HepG2 (cell line): Measurements from ENCODE around the gene NR2F1. TPM values are rescaled to one million over a fixed set of nuclear protein-coding genes. Genes with fewer than 3 reads are reported as not detected.
A peak's percentile ranks its signal among the peaks of the same experiment; 100 is the strongest.

Source experiments
- AGO2 ChIP-seq: fragments of 200-400 bp; formaldehyde crosslinking; optimal IDR thresholded peaks from 2 replicates; pipeline ENCODE3; 2017; ENCODE audit warnings: mild to moderate bottlenecking, low read depth, low read length, moderate library complexity
- ATF4 ChIP-seq, 2 experiments: fragments of 450-650 bp in 1 of 2; sonication (generic) in 1 of 2; formaldehyde crosslinking; IDR thresholded peaks; 2 replicates each; pipeline versions ENCODE4 v1.5.0 to v1.8.0; 2020 to 2022; ENCODE audit warnings: mild to moderate bottlenecking in 1 of 2, missing genetic modification reagents in 1 of 2
- BRD4 ChIP-seq: sonication (generic); formaldehyde crosslinking; IDR thresholded peaks from 2 replicates; pipeline ENCODE4 v1.4.0; 2020; ENCODE audit warnings: missing genetic modification reagents
- DDIT3 ChIP-seq: sonication (generic); formaldehyde crosslinking; IDR thresholded peaks from 2 replicates; pipeline ENCODE4 v1.4.0; 2020; ENCODE audit warnings: mild to moderate bottlenecking, missing genetic modification reagents
- EEA1 ChIP-seq: sonication (generic); formaldehyde crosslinking; IDR thresholded peaks from 2 replicates; pipeline ENCODE4 v1.5.1; 2020; ENCODE audit warnings: mild to moderate bottlenecking, missing genetic modification reagents, borderline replicate concordance
- FOXK2 ChIP-seq: fragments of 450-650 bp; IDR thresholded peaks from 2 replicates; pipeline ENCODE4 v1.6.1; 2016
- GFI1 ChIP-seq: sonication (generic); formaldehyde crosslinking; IDR thresholded peaks from 2 replicates; pipeline ENCODE4 v1.5.0; 2020; ENCODE audit warnings: missing genetic modification reagents, mild to moderate bottlenecking, borderline replicate concordance
- KDM1A ChIP-seq: IDR thresholded peaks from 2 replicates; pipeline ENCODE4 v1.6.1; 2016; ENCODE audit warnings: missing compliant biosample characterization
- KDM2A ChIP-seq: sonication (generic); formaldehyde crosslinking; IDR thresholded peaks from 2 replicates; pipeline ENCODE4 v1.4.0; 2020; ENCODE audit warnings: low read depth, missing genetic modification reagents, borderline replicate concordance
- KMT2A ChIP-seq: sonication (generic); formaldehyde crosslinking; IDR thresholded peaks from 2 replicates; pipeline ENCODE4 v1.4.0; 2020; ENCODE audit warnings: missing genetic modification reagents
- MZF1 ChIP-seq: sonication (generic); formaldehyde crosslinking; IDR thresholded peaks from 2 replicates; pipeline ENCODE4 v1.8.1; 2023; ENCODE audit warnings: mild to moderate bottlenecking, missing genetic modification reagents, borderline replicate concordance
- NCOA5 ChIP-seq: sonication (generic); formaldehyde crosslinking; IDR thresholded peaks from 2 replicates; pipeline ENCODE4 v1.4.0; 2020; ENCODE audit warnings: missing genetic modification reagents
- NR2C2 ChIP-seq: sonication (generic); formaldehyde crosslinking; IDR thresholded peaks from 2 replicates; pipeline ENCODE4 v1.4.0; 2020; ENCODE audit warnings: missing genetic modification reagents, mild to moderate bottlenecking, moderate library complexity, borderline replicate concordance
- NRL ChIP-seq: sonication (generic); formaldehyde crosslinking; IDR thresholded peaks from 2 replicates; pipeline ENCODE4 v1.5.0; 2020; ENCODE audit warnings: missing genetic modification reagents, mild to moderate bottlenecking, moderate library complexity, borderline replicate concordance
- PATZ1 ChIP-seq: sonication (generic); formaldehyde crosslinking; IDR thresholded peaks from 2 replicates; pipeline ENCODE4 v1.4.0; 2020; ENCODE audit warnings: missing genetic modification reagents
- POLR2AphosphoS2 ChIP-seq: IDR thresholded peaks from 2 replicates; pipeline ENCODE4 v1.6.1; 2011; ENCODE audit warnings: low read depth, low read length, improper control_type of control experiment
- SP140L ChIP-seq: sonication (generic); formaldehyde crosslinking; IDR thresholded peaks from 2 replicates; pipeline ENCODE4 v1.4.0; 2020; ENCODE audit warnings: missing genetic modification reagents, borderline replicate concordance
- ZBTB44 ChIP-seq: sonication (generic); formaldehyde crosslinking; IDR thresholded peaks from 2 replicates; pipeline ENCODE4 v1.4.0; 2020; ENCODE audit warnings: missing genetic modification reagents
- ZBTB7A ChIP-seq: sonication (generic); formaldehyde crosslinking; IDR thresholded peaks from 2 replicates; pipeline ENCODE4 v1.8.0; 2022; ENCODE audit warnings: mild to moderate bottlenecking, missing genetic modification reagents
- ZNF33B ChIP-seq: sonication (generic); formaldehyde crosslinking; IDR thresholded peaks from 2 replicates; pipeline ENCODE4 v1.5.1; 2020; ENCODE audit warnings: mild to moderate bottlenecking, missing genetic modification reagents
- ZNF383 ChIP-seq: sonication (generic); formaldehyde crosslinking; IDR thresholded peaks from 2 replicates; pipeline ENCODE4 v1.4.0; 2020; ENCODE audit warnings: missing genetic modification reagents, mild to moderate bottlenecking, borderline replicate concordance
- ZNF557 ChIP-seq: sonication (generic); formaldehyde crosslinking; IDR thresholded peaks from 2 replicates; pipeline ENCODE4 v1.4.0; 2020; ENCODE audit warnings: missing genetic modification reagents
- ZNF577 ChIP-seq: sonication (generic); formaldehyde crosslinking; IDR thresholded peaks from 2 replicates; pipeline ENCODE4 v1.4.0; 2020; ENCODE audit warnings: mild to moderate bottlenecking, low read depth, missing genetic modification reagents, borderline replicate concordance
- ZNF614 ChIP-seq: IDR thresholded peaks from 2 replicates; pipeline ENCODE4 v1.6.1; 2018; ENCODE audit warnings: missing biosample characterization, missing genetic modification reagents, inconsistent platforms, borderline replicate concordance
- ZNF746 ChIP-seq: sonication (generic); formaldehyde crosslinking; IDR thresholded peaks from 2 replicates; pipeline ENCODE4 v1.8.0; 2022; ENCODE audit warnings: mild to moderate bottlenecking, missing genetic modification reagents
- ZNF761 ChIP-seq: sonication (generic); formaldehyde crosslinking; conservative IDR thresholded peaks from 2 replicates; pipeline ENCODE4 v1.4.0; 2020; ENCODE audit warnings: mild to moderate bottlenecking, missing genetic modification reagents
- polyA plus RNA-seq, 8 experiments: library from polyadenylated mRNA; depleted of rRNA in 3 of 8; stranded (reverse) in 7 of 8; unstranded in 1 of 8; fragments of >200 nt; fragmentation: Illumina TruSeq in 4 of 8; extraction: Trizol in 4 of 8; gene quantifications; 2 replicates each; pipeline versions ENCODE4 v1.2.1 to v1.2.3, GENCODE V29; 2011 to 2016; ENCODE audit warnings: low read depth in 4 of 8, missing spikeins in 1 of 8, mixed read lengths in 1 of 8; ENCODE audit not compliant: insufficient read depth in 1 of 8
- total RNA-seq, 5 experiments: library from RNA; depleted of rRNA; stranded (reverse); fragments of >200 nt; fragmentation: Illumina TruSeq; extraction: Trizol; gene quantifications; 2 replicates each; pipeline ENCODE4 v1.2.3, GENCODE V29; 2016; ENCODE audit warnings: low read depth in 1 of 5

Gene NR2F1
- total and polyA plus RNA-seq, 2 of the 13 experiments (the other 11 are each of a cell fraction or from before 2014, with no cell fraction given): 17.1 to 59.7 TPM

GRCh38 chr5:93620487-93621326 is 37.7 kb downstream of the NR2F1 start (continued):
- TF ChIP-seq ZBTB44 (CRISPR knock-in tag) (no peak), NCOA5 (CRISPR knock-in tag) (no peak), NRL (CRISPR knock-in tag) (no peak), ZNF761 (CRISPR knock-in tag) (no peak; the same call in 1 of the 2 replicates), POLR2AphosphoS2 (no peak), ZNF577 (CRISPR knock-in tag) (no peak), ZNF746 (CRISPR knock-in tag) (no peak), ZBTB7A (CRISPR knock-in tag) (no peak), ZNF33B (CRISPR knock-in tag) (0 out of 2 replicates have a peak, but pooled peaks have one; percentile 45), KMT2A (CRISPR knock-in tag) (0 out of 2 replicates have a peak, but pooled peaks have one; percentile 38), ZNF614 (no peak), GFI1 (CRISPR knock-in tag) (no peak), ZNF383 (CRISPR knock-in tag) (no peak), AGO2 (no peak), KDM1A (CRISPR knock-in tag) (no peak), ZNF557 (CRISPR knock-in tag) (no peak), NR2C2 (CRISPR knock-in tag) (no peak), EEA1 (CRISPR knock-in tag) (no peak), MZF1 (CRISPR knock-in tag) (no peak), PATZ1 (no peak; the same call in 1 of the 2 replicates), ATF4 (CRISPR knock-in tag; IDR thresholded peaks at IDR 0.05) (no peak), DDIT3 (CRISPR knock-in tag) (no peak), FOXK2 (no peak), KDM2A (CRISPR knock-in tag) (peak; percentile 69; the same call in 1 of the 2 replicates), SP140L (CRISPR knock-in tag) (no peak), BRD4 (CRISPR knock-in tag) (no peak)
